ENCODE results near the gene SPRED2. TPM values are rescaled to one million over a fixed set of nuclear protein-coding genes. Genes with fewer than 3 reads are reported as not detected.

Gene SPRED2
- total and polyA plus RNA-seq, 10 donors: 3.5 to 26.4 (median 13.8) TPM

GRCh38 chr2:65374999-65375398, 57.4 kb downstream of the SPRED2 start:
- no peaks in the 10 kb centered on the region for H3K36me3 ChIP-seq
- H3K4me3 ChIP-seq: no peak overlapping the region
- WGBS, 5 donors: 85 to 94% (median 92%) methylated on average over 4 of the region's 4 CpGs
- no peaks in the 10 kb centered on the region for H3K27me3 ChIP-seq (replicated peaks in 1 of 7)
- DNase-seq: no peak
- no peaks in the 10 kb centered on the region for H3K9me3 ChIP-seq
- no peak overlapping the region for H3K27ac ChIP-seq
- intact Hi-C loops (cut with DNase I; ENCODE audit: low total_unique reads): no loop called here
- H3K4me1 ChIP-seq: peaks cover 0 to 29% (median 13%) of the 10 kb centered on the region in 6 donors
- TF ChIP-seq CTCF (IDR thresholded peaks at IDR 0.05 in 8 of 11, conservative IDR thresholded peaks at IDR 0.05 in 3 of 11): no peak
- no peak for TF ChIP-seq POLR2AphosphoS5 (IDR thresholded peaks at IDR 0.05)
- no peak for TF ChIP-seq POLR2A (IDR thresholded peaks at IDR 0.05)

GRCh38 chr2:65374575-65374974, 57.8 kb downstream of the SPRED2 start:
- intact Hi-C loops (cut with DNase I; ENCODE audit: low total_unique reads): no loop called here
- H3K9me3 ChIP-seq: no peaks in the 10 kb centered on the region
- 65 to 79% (median 72%) methylated on average over 3 of the region's 3 CpGs for WGBS, 5 donors
- no peak for DNase-seq
- H3K4me1 ChIP-seq: peaks cover 0 to 29% (median 13%) of the 10 kb centered on the region in 6 donors
- H3K4me3 ChIP-seq: no peak overlapping the region
- H3K36me3 ChIP-seq: no peaks in the 10 kb centered on the region
- TF ChIP-seq POLR2AphosphoS5 (IDR thresholded peaks at IDR 0.05): no peak
- no peak for TF ChIP-seq CTCF (IDR thresholded peaks at IDR 0.05 in 8 of 11, conservative IDR thresholded peaks at IDR 0.05 in 3 of 11)
- TF ChIP-seq POLR2A (IDR thresholded peaks at IDR 0.05): no peak
- no peak overlapping the region for H3K27ac ChIP-seq
- H3K27me3 ChIP-seq (replicated peaks in 1 of 7): no peaks in the 10 kb centered on the region

DNA sequence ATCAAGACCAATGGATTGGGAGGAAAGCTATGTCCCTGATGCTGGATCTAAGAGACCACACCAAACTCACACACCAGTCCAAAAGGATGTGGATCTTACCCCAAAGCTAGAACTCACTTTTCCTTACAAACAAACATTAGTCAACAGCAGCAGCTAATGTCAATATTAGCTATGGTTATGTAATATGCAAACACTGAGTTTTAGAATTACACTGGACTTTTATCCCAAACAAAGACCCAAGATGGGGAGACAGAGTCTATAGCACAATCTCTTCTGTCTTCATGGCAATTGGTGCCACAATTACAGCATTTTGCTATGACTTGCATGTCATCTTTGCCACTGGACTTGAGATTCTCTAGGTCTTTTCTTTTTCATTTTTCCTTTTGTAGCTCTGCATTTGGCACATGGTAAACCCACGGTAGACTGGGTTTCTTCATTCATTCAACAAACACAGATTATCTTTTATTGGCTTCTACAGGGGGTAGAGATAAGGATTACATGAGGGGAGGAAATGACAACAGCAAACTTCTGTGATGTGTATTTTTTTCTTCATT, 59.0 kb downstream of the SPRED2 start:
- Histone ChIP-seq H3K27me3 (replicated peaks in 1 of 7) (no peaks in the 10 kb centered on the region), H3K4me1 (peaks cover 0 to 36% (median 13%) of the 10 kb centered on the region in 6 donors), H3K9me3 (no peaks in the 10 kb centered on the region), H3K36me3 (no peaks in the 10 kb centered on the region), H3K27ac (no peak overlapping the region), H3K4me3 (no peak overlapping the region)
- 77 to 86% (median 82%) methylated on average over 1 of the region's 1 CpG for WGBS, 5 donors
- DNase-seq: no peak
- intact Hi-C loops (cut with DNase I; ENCODE audit: low total_unique reads): no loop called here
- TF ChIP-seq CTCF (IDR thresholded peaks at IDR 0.05 in 8 of 11, conservative IDR thresholded peaks at IDR 0.05 in 3 of 11): no peak
- no peak for TF ChIP-seq POLR2AphosphoS5 (IDR thresholded peaks at IDR 0.05)
- TF ChIP-seq POLR2A (IDR thresholded peaks at IDR 0.05): no peak

- no peak overlapping the region for H3K27ac ChIP-seq
- H3K27me3 ChIP-seq (replicated peaks in 1 of 7): no peaks in the 10 kb centered on the region
- TF ChIP-seq POLR2A (IDR thresholded peaks at IDR 0.05) (no peak), POLR2AphosphoS5 (IDR thresholded peaks at IDR 0.05) (no peak), CTCF (IDR thresholded peaks at IDR 0.05 in 8 of 11, conservative IDR thresholded peaks at IDR 0.05 in 3 of 11) (no peak)
- no peak for DNase-seq
- no peak overlapping the region for H3K4me3 ChIP-seq
- peaks cover 0 to 36% (median 14%) of the 10 kb centered on the region in 6 donors for H3K4me1 ChIP-seq
- H3K36me3 ChIP-seq: no peaks in the 10 kb centered on the region
- H3K9me3 ChIP-seq: no peaks in the 10 kb centered on the region
- WGBS, 5 donors: 75 to 95% (median 92%) methylated on average over 1 of the region's 1 CpG
- intact Hi-C loops (cut with DNase I; ENCODE audit: low total_unique reads): no loop called here
Observed at GRCh38 chr2:65372619-65373018, 59.8 kb downstream of the SPRED2 start.

Data from spleen (tissue), 11 donors.